Ovary (tissue), 3 donors: ENCODE data around the gene RTN1.

Source experiments
- EP300 ChIP-seq: sonication (generic); formaldehyde crosslinking; IDR thresholded peaks from one replicate; pipeline ENCODE4 v1.6.1; 2017; ENCODE audit warnings: antibody characterized with exemption
- POLR2A ChIP-seq: fragments of 450-650 bp; IDR thresholded peaks from one replicate; pipeline ENCODE4 v1.6.1; 2017; ENCODE audit warnings: antibody characterized with exemption, mild to moderate bottlenecking, moderate library complexity
- TF ChIP-seq, protein P1 (sequence below), 3 donors: fragments of 450-650 bp in 2 of 3; fragments of 200-600 bp in 1 of 3; IDR thresholded peaks; one replicate each; pipeline versions ENCODE4 v1.5.1 to v1.8.0; 2016 to 2022; ENCODE audit warnings: antibody characterized with exemption in 3 of 3, mild to moderate bottlenecking in 1 of 3
- donor health status: DM: no; HTN: no; CAD: no.

DNA sequence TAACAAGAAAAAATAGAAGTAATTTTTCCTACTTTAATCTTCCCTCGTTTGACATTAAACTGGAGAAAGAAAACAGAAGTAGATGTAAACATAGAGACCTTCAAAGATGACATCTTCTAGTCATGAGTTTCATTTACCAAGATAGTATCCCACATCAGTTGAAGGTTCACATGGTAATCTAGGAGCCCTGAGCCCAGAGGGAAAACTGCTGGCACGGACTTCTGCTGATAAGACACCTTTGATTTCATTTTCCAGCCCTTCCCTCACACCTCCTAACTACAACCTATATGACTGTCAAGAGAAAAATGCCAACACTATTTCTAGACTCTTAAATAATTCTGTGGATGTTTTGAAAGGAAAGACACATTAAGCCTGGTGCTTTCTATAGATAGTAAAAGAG lies 247.9 kb downstream of the RTN1 start:
- TF ChIP-seq, protein P1, sequence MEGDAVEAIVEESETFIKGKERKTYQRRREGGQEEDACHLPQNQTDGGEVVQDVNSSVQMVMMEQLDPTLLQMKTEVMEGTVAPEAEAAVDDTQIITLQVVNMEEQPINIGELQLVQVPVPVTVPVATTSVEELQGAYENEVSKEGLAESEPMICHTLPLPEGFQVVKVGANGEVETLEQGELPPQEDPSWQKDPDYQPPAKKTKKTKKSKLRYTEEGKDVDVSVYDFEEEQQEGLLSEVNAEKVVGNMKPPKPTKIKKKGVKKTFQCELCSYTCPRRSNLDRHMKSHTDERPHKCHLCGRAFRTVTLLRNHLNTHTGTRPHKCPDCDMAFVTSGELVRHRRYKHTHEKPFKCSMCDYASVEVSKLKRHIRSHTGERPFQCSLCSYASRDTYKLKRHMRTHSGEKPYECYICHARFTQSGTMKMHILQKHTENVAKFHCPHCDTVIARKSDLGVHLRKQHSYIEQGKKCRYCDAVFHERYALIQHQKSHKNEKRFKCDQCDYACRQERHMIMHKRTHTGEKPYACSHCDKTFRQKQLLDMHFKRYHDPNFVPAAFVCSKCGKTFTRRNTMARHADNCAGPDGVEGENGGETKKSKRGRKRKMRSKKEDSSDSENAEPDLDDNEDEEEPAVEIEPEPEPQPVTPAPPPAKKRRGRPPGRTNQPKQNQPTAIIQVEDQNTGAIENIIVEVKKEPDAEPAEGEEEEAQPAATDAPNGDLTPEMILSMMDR (IDR thresholded peaks at IDR 0.05), result no peak
- TF ChIP-seq POLR2A, result no peak
- TF ChIP-seq EP300, result no peak
